ENCODE results near the gene PDE6A. TPM values are rescaled to one million over a fixed set of nuclear protein-coding genes. Genes with fewer than 3 reads are reported as not detected.
A peak's percentile ranks its signal among the peaks of the same experiment; 100 is the strongest.

PDE6A gene
- total RNA-seq, 1 donor from 2014 or later = 0.25 TPM

DNA sequence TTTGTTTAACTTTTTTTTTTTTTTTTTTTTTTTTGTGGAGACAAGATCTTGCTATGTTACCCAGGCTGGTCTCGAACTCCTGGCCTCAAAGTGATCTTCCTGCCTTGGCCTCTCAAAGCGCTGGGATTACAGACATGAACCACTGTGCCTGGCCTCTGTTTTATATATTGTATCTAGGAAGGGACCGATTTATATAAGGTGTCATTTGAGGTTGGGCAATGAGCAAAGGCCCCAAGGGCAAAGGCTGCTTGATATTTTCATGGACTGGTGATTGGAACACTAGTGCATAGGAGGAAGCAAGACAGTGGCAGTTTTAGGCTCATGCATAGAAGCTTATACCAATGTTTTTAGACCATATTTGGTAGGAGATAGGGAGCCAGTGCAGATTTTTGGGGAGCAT is 19.1 kb upstream of the PDE6A start:
- TF ChIP-seq POLR2AphosphoS5 (IDR thresholded peaks at IDR 0.05; ENCODE audit: insufficient read depth in 1 of 2, low read depth in 1 of 2) (no peak), POLR2A (IDR thresholded peaks at IDR 0.05) (no peak)
- TF ChIP-seq, protein P1, sequence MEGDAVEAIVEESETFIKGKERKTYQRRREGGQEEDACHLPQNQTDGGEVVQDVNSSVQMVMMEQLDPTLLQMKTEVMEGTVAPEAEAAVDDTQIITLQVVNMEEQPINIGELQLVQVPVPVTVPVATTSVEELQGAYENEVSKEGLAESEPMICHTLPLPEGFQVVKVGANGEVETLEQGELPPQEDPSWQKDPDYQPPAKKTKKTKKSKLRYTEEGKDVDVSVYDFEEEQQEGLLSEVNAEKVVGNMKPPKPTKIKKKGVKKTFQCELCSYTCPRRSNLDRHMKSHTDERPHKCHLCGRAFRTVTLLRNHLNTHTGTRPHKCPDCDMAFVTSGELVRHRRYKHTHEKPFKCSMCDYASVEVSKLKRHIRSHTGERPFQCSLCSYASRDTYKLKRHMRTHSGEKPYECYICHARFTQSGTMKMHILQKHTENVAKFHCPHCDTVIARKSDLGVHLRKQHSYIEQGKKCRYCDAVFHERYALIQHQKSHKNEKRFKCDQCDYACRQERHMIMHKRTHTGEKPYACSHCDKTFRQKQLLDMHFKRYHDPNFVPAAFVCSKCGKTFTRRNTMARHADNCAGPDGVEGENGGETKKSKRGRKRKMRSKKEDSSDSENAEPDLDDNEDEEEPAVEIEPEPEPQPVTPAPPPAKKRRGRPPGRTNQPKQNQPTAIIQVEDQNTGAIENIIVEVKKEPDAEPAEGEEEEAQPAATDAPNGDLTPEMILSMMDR (IDR thresholded peaks at IDR 0.05) = no peak
- no peaks in the 10 kb centered on the region for H3K36me3 ChIP-seq
- H3K4me1 ChIP-seq = peaks cover 26% of the 10 kb centered on the region
- H3K27me3 ChIP-seq = no peaks in the 10 kb centered on the region
- H3K9me3 ChIP-seq = no peaks in the 10 kb centered on the region
- intact Hi-C loops (cut with DNase I) = no loop called here
- no peak overlapping the region for H3K27ac ChIP-seq
- DNase-seq (ENCODE audit: extremely low spot score in 2 of 2) = no peak
- no peak overlapping the region for H3K4me3 ChIP-seq

DNA sequence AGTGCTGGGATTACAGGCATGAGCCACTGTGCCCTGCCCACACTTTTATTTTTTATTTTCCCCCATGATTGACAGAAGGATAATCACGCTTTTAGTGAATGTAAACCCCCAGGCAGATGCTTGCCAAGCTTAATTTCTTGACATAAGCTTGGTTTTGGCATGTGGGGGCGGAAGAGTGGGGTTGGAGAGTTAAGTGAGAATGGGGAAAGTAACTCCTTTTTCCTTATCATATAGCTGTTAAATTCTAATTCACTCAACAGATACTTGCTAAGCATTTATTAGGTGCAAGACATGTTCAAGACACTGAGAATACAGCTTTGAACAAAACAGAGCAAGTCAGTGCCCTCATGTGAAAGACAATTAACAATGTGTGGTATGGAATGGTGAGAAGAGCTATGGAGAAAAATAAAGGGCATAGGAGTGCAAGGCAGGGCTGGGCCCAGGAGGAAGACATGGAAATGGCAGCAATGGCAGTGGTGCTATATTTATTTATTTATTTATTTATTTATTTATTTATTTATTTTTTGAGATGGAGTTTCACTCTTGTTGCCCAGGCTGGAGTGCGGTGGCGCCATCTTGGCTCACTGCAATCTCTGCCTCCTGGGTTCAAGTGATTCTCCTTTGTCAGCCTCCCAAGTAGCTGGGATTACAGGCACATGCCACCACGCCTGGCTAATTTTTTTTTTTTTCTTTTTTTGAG is 18.2 kb upstream of the PDE6A start:
- H3K4me3 ChIP-seq = no peak overlapping the region
- H3K4me1 ChIP-seq = peaks cover 26% of the 10 kb centered on the region
- no peaks in the 10 kb centered on the region for H3K9me3 ChIP-seq
- TF ChIP-seq POLR2AphosphoS5 (IDR thresholded peaks at IDR 0.05; ENCODE audit: insufficient read depth in 1 of 2, low read depth in 1 of 2) (no peak), POLR2A (IDR thresholded peaks at IDR 0.05) (no peak)
- TF ChIP-seq, protein P1 (IDR thresholded peaks at IDR 0.05) = no peak
- intact Hi-C loops (cut with DNase I) = no loop called here
- no peak overlapping the region for H3K27ac ChIP-seq
- no peaks in the 10 kb centered on the region for H3K27me3 ChIP-seq
- no peak for DNase-seq (ENCODE audit: extremely low spot score in 2 of 2)
- no peaks in the 10 kb centered on the region for H3K36me3 ChIP-seq

DNA sequence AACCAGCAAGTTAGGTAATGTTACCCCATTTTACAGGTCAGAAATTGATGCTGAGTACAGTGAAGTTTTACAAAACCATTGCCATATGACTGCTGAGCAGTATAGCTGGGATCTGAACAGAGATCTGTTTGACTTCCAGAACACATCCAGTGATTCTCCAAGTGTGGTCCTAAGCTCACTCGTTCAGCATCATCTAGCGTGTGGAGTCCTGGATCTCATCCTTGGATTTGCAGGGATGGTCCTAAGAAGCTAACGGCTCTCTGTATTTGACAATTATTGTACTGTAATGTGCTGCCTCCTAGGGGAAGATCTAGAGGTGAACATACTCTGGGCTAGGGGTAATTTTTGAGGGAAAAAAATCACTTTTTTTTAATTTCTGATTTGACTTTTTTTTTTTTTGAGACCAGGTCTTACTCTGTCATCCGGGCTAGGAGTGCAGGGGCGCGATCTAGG is 17.4 kb upstream of the PDE6A start:
- TF ChIP-seq POLR2AphosphoS5 (IDR thresholded peaks at IDR 0.05; ENCODE audit: insufficient read depth in 1 of 2, low read depth in 1 of 2) = no peak
- TF ChIP-seq, protein P1 (IDR thresholded peaks at IDR 0.05) = peak in 2 of 3 experiments; percentile 22 to 26
- DNase-seq (ENCODE audit: extremely low spot score in 2 of 2) = no peak
- no peaks in the 10 kb centered on the region for H3K36me3 ChIP-seq
- intact Hi-C loops (cut with DNase I) = no loop called here
- H3K27me3 ChIP-seq = no peaks in the 10 kb centered on the region
- peaks cover 26% of the 10 kb centered on the region for H3K4me1 ChIP-seq
- no peak overlapping the region for H3K27ac ChIP-seq
- no peaks in the 10 kb centered on the region for H3K9me3 ChIP-seq
- H3K4me3 ChIP-seq = no peak overlapping the region

DNA sequence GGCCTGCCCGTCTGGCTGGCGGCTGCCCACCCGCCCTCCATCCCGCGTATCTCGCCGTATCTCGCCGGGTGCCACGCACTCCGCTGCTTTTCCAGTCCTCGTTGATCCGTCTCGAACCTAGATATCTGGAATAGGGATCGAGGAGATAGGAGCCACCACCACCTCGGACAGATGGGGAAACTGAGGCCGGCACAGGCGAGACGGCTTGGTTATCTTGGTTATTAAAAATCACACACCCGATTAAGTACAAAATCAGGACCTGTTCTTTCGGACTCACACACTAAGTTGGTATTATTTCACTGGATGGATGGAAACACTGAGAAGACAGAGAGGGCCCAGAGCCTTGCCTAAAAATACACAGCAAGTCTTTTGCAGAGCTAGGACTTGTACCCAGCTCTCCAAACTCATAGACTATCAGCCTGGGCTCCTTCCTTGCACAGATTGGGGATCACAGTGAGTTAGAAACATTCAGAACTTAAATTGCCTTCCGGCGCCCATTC is 16.6 kb upstream of the PDE6A start:
- intact Hi-C loops (cut with DNase I) = no loop called here
- Histone ChIP-seq H3K4me3 (peak overlapping the region; percentile 68 to 94), H3K36me3 (no peaks in the 10 kb centered on the region), H3K27me3 (no peaks in the 10 kb centered on the region), H3K9me3 (no peaks in the 10 kb centered on the region), H3K27ac (peak overlapping the region; percentile 90), H3K4me1 (peaks cover 26% of the 10 kb centered on the region)
- TF ChIP-seq POLR2AphosphoS5 (IDR thresholded peaks at IDR 0.05; ENCODE audit: insufficient read depth in 1 of 2, low read depth in 1 of 2) (no peak), POLR2A (IDR thresholded peaks at IDR 0.05) (no peak)
- TF ChIP-seq, protein P1 (IDR thresholded peaks at IDR 0.05) = no peak
- DNase-seq (ENCODE audit: extremely low spot score in 2 of 2) = no peak
